Measurements from ENCODE around the gene TMEM253. TPM values are rescaled to one million over a fixed set of nuclear protein-coding genes. Genes with fewer than 3 reads are reported as not detected.

The TMEM253 gene
- total and polyA plus RNA-seq, 2 experiments from 2014 or later: 0.59 to 0.95 TPM

- no peaks in the 10 kb centered on the region for H3K9me2 ChIP-seq (ENCODE audit: insufficient read depth)
- DNase-seq (ENCODE audit: low spot score) (peak; percentile 97), ATAC-seq (peak; percentile 9)
- TF ChIP-seq, protein P1, sequence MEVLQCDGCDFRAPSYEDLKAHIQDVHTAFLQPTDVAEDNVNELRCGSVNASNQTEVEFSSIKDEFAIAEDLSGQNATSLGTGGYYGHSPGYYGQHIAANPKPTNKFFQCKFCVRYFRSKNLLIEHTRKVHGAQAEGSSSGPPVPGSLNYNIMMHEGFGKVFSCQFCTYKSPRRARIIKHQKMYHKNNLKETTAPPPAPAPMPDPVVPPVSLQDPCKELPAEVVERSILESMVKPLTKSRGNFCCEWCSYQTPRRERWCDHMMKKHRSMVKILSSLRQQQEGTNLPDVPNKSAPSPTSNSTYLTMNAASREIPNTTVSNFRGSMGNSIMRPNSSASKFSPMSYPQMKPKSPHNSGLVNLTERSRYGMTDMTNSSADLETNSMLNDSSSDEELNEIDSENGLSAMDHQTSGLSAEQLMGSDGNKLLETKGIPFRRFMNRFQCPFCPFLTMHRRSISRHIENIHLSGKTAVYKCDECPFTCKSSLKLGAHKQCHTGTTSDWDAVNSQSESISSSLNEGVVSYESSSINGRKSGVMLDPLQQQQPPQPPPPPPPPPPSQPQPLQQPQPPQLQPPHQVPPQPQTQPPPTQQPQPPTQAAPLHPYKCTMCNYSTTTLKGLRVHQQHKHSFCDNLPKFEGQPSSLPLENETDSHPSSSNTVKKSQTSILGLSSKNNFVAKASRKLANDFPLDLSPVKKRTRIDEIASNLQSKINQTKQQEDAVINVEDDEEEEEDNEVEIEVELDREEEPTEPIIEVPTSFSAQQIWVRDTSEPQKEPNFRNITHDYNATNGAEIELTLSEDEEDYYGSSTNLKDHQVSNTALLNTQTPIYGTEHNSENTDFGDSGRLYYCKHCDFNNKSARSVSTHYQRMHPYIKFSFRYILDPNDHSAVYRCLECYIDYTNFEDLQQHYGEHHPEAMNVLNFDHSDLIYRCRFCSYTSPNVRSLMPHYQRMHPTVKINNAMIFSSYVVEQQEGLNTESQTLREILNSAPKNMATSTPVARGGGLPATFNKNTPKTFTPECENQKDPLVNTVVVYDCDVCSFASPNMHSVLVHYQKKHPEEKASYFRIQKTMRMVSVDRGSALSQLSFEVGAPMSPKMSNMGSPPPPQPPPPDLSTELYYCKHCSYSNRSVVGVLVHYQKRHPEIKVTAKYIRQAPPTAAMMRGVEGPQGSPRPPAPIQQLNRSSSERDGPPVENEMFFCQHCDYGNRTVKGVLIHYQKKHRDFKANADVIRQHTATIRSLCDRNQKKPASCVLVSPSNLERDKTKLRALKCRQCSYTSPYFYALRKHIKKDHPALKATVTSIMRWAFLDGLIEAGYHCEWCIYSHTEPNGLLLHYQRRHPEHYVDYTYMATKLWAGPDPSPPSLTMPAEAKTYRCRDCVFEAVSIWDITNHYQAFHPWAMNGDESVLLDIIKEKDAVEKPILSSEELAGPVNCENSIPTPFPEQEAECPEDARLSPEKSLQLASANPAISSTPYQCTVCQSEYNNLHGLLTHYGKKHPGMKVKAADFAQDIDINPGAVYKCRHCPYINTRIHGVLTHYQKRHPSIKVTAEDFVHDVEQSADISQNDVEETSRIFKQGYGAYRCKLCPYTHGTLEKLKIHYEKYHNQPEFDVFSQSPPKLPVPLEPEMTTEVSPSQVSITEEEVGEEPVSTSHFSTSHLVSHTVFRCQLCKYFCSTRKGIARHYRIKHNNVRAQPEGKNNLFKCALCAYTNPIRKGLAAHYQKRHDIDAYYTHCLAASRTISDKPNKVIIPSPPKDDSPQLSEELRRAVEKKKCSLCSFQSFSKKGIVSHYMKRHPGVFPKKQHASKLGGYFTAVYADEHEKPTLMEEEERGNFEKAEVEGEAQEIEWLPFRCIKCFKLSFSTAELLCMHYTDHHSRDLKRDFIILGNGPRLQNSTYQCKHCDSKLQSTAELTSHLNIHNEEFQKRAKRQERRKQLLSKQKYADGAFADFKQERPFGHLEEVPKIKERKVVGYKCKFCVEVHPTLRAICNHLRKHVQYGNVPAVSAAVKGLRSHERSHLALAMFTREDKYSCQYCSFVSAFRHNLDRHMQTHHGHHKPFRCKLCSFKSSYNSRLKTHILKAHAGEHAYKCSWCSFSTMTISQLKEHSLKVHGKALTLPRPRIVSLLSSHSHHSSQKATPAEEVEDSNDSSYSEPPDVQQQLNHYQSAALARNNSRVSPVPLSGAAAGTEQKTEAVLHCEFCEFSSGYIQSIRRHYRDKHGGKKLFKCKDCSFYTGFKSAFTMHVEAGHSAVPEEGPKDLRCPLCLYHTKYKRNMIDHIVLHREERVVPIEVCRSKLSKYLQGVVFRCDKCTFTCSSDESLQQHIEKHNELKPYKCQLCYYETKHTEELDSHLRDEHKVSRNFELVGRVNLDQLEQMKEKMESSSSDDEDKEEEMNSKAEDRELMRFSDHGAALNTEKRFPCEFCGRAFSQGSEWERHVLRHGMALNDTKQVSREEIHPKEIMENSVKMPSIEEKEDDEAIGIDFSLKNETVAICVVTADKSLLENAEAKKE (CRISPR knock-in tag; IDR thresholded peaks at IDR 0.05): no peak
- TF ChIP-seq CREB1 (CRISPR knock-in tag; IDR thresholded peaks at IDR 0.05; ENCODE audit: low read depth): 0 out of 2 replicates have a peak, but pooled peaks have one; percentile 43
- no peak overlapping the region for H3K4me2 ChIP-seq
- H3K79me2 ChIP-seq (replicated peaks; ENCODE audit: insufficient read depth): peaks cover 3% of the 10 kb centered on the region; the same call in 1 of the 2 replicates
- Mint-ChIP-seq H3K4me1 (peaks cover 40% of the 10 kb centered on the region), H3K36me3 (ENCODE audit: low read depth) (peaks cover 86% of the 10 kb centered on the region), H3K27me3 (ENCODE audit: insufficient read depth, low read depth, poor library complexity) (peaks cover 34% of the 10 kb centered on the region), H3K9me3 (peaks cover 4% of the 10 kb centered on the region; the same call in 2 of the 3 replicates), H3K27ac (peak overlapping the region; percentile 78; the same call in 1 of the 2 replicates), H3K4me3 (no peak overlapping the region)
- peaks cover 12% of the 10 kb centered on the region; the same call in 1 of the 2 replicates for H3K4me1 ChIP-seq (ENCODE audit: insufficient read depth)
- no peak overlapping the region for H2AFZ ChIP-seq
- H3K4me3 ChIP-seq: no peak overlapping the region
- no peak overlapping the region for H3K27ac ChIP-seq (ENCODE audit: low read depth)
- H3F3A ChIP-seq (replicated peaks; ENCODE audit: low read depth): peaks cover 24% of the 10 kb centered on the region
- H3K27me3 ChIP-seq (ENCODE audit: insufficient read depth): no peaks in the 10 kb centered on the region
- H4K20me1 ChIP-seq (replicated peaks; ENCODE audit: insufficient read depth): peaks cover 22% of the 10 kb centered on the region
- peaks cover 26% of the 10 kb centered on the region for H3K36me3 ChIP-seq (ENCODE audit: insufficient read depth)
These were observed 13.4 kb upstream of the TMEM253 start for GRCh38 chr14:21087294-21088091.

GRCh38 chr14:21088687-21089086 lies 12.2 kb upstream of the TMEM253 start:
- Histone ChIP-seq H4K20me1 (replicated peaks; ENCODE audit: insufficient read depth) (peaks cover 22% of the 10 kb centered on the region), H3F3A (replicated peaks; ENCODE audit: low read depth) (peaks cover 36% of the 10 kb centered on the region), H2AFZ (no peak overlapping the region), H3K9me2 (ENCODE audit: insufficient read depth) (no peaks in the 10 kb centered on the region), H3K27ac (ENCODE audit: low read depth) (no peak overlapping the region), H3K4me3 (no peak overlapping the region), H3K36me3 (ENCODE audit: insufficient read depth) (peaks cover 22% of the 10 kb centered on the region), H3K27me3 (ENCODE audit: insufficient read depth) (no peaks in the 10 kb centered on the region), H3K4me1 (ENCODE audit: insufficient read depth) (peaks cover 20% of the 10 kb centered on the region), H3K79me2 (replicated peaks; ENCODE audit: insufficient read depth) (peaks cover 8% of the 10 kb centered on the region), H3K4me2 (no peak overlapping the region)
- peak overlapping the region; percentile 84; the same call in 1 of the 2 replicates for H3K27ac Mint-ChIP-seq
- H3K36me3 Mint-ChIP-seq (ENCODE audit: low read depth): peaks cover 88% of the 10 kb centered on the region
- H3K27me3 Mint-ChIP-seq (ENCODE audit: insufficient read depth, low read depth, poor library complexity): peaks cover 40% of the 10 kb centered on the region
- H3K9me3 Mint-ChIP-seq: peaks cover 11% of the 10 kb centered on the region; the same call in 2 of the 3 replicates
- no peak overlapping the region; the same call in 2 of the 3 replicates for H3K4me3 Mint-ChIP-seq
- ATAC-seq (no peak), DNase-seq (ENCODE audit: low spot score) (no peak)
- H3K4me1 Mint-ChIP-seq: peaks cover 52% of the 10 kb centered on the region
- TF ChIP-seq, protein P2, sequence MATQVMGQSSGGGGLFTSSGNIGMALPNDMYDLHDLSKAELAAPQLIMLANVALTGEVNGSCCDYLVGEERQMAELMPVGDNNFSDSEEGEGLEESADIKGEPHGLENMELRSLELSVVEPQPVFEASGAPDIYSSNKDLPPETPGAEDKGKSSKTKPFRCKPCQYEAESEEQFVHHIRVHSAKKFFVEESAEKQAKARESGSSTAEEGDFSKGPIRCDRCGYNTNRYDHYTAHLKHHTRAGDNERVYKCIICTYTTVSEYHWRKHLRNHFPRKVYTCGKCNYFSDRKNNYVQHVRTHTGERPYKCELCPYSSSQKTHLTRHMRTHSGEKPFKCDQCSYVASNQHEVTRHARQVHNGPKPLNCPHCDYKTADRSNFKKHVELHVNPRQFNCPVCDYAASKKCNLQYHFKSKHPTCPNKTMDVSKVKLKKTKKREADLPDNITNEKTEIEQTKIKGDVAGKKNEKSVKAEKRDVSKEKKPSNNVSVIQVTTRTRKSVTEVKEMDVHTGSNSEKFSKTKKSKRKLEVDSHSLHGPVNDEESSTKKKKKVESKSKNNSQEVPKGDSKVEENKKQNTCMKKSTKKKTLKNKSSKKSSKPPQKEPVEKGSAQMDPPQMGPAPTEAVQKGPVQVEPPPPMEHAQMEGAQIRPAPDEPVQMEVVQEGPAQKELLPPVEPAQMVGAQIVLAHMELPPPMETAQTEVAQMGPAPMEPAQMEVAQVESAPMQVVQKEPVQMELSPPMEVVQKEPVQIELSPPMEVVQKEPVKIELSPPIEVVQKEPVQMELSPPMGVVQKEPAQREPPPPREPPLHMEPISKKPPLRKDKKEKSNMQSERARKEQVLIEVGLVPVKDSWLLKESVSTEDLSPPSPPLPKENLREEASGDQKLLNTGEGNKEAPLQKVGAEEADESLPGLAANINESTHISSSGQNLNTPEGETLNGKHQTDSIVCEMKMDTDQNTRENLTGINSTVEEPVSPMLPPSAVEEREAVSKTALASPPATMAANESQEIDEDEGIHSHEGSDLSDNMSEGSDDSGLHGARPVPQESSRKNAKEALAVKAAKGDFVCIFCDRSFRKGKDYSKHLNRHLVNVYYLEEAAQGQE (IDR thresholded peaks at IDR 0.05; ENCODE audit: unreplicated experiment): no peak
- TF ChIP-seq JUNB (IDR thresholded peaks at IDR 0.05; ENCODE audit: unreplicated experiment): no peak
- no peak for TF ChIP-seq ETS1 (IDR thresholded peaks at IDR 0.05)
- no peak for TF ChIP-seq ZNF114 (CRISPR knock-in tag; IDR thresholded peaks at IDR 0.05)
- no peak for TF ChIP-seq POLR2AphosphoS5 (IDR thresholded peaks at IDR 0.05; ENCODE audit: low read depth)
- no peak for TF ChIP-seq EZH2 (IDR thresholded peaks at IDR 0.05; ENCODE audit: low read depth, unreplicated experiment)
- no peak for TF ChIP-seq EZH2phosphoT487 (IDR thresholded peaks at IDR 0.05; ENCODE audit: unreplicated experiment)

Data from GM23338 (cell line).